WTC11 (cell line): ENCODE data around the gene MAGEF1. TPM values are rescaled to one million over a fixed set of nuclear protein-coding genes. Genes with fewer than 3 reads are reported as not detected.

Experiments used
- ATAC-seq: fragments of 200-7000 bp; cut with Tn5 transposase; 2 replicates; pipeline ENCODE4 v1.10.0; 2021; ENCODE audit warnings: mild to moderate bottlenecking, moderate library complexity
- CTCF ChIA-PET: fragments of 300-600 bp; sonication (Branson Sonifier 250); formaldehyde crosslinking; loops from one replicate; lab custom pipeline; 2021; ENCODE audit warnings: antibody characterized with exemption; lab: Charles Lee
- POLR2A ChIA-PET: fragments of 350-600 bp; sonication (Branson Sonifier 250); formaldehyde crosslinking; loops from one replicate; lab custom pipeline; 2021; ENCODE audit warnings: antibody characterized with exemption; lab: Charles Lee
- DNase-seq: peaks from one replicate; pipeline ENCODE4 v3.0.0; 2021; ENCODE audit warnings: low spot score
- H3K27ac Mint-ChIP-seq: 2 replicates; pipeline ENCODE4 v1.8.0; 2021; ENCODE audit warnings: mixed read lengths
- H3K27me3 Mint-ChIP-seq: 2 replicates; pipeline ENCODE4 v1.8.0; 2021; ENCODE audit warnings: low read depth, mild to moderate bottlenecking, moderate library complexity, mixed read lengths
- H3K36me3 Mint-ChIP-seq: 2 replicates; pipeline ENCODE4 v1.8.0; 2021; ENCODE audit warnings: mixed read lengths
- H3K4me1 Mint-ChIP-seq: 2 replicates; pipeline ENCODE4 v1.8.0; 2022; ENCODE audit warnings: mixed read lengths
- H3K4me3 Mint-ChIP-seq: 2 replicates; pipeline ENCODE4 v1.8.0; 2021; ENCODE audit warnings: mild to moderate bottlenecking, moderate library complexity, mixed read lengths
- H3K9me3 Mint-ChIP-seq: 2 replicates; pipeline ENCODE4 v1.8.0; 2021; ENCODE audit warnings: mixed read lengths
- AFF4 ChIP-seq: sonication (generic); formaldehyde crosslinking; IDR thresholded peaks from 2 replicates; pipeline ENCODE4 v1.8.1; 2023; ENCODE audit warnings: mild to moderate bottlenecking, missing genetic modification reagents, borderline replicate concordance
- ATF1 ChIP-seq: sonication (generic); formaldehyde crosslinking; IDR thresholded peaks from 2 replicates; pipeline ENCODE4 v1.8.1; 2023; ENCODE audit warnings: mild to moderate bottlenecking, moderate library complexity, missing genetic modification reagents
- GTF2I ChIP-seq: fragments of 250-450 bp; sonication (Bioruptor Pico); conservative IDR thresholded peaks from 2 replicates; pipeline ENCODE4 v1.4.0; 2021; ENCODE audit warnings: mild to moderate bottlenecking
- IRF1 ChIP-seq: sonication (generic); formaldehyde crosslinking; IDR thresholded peaks from 2 replicates; pipeline ENCODE4 v1.8.0; 2023; ENCODE audit warnings: missing genetic modification reagents
- MYBL2 ChIP-seq: sonication (generic); formaldehyde crosslinking; IDR thresholded peaks from 2 replicates; pipeline ENCODE4 v1.8.1; 2023; ENCODE audit warnings: mild to moderate bottlenecking, moderate library complexity, missing genetic modification reagents
- NR2C2 ChIP-seq: sonication (generic); formaldehyde crosslinking; IDR thresholded peaks from 2 replicates; pipeline ENCODE4 v1.8.0; 2022; ENCODE audit warnings: mild to moderate bottlenecking, missing genetic modification reagents
- SMAD4 ChIP-seq: sonication (generic); formaldehyde crosslinking; IDR thresholded peaks from 2 replicates; pipeline ENCODE4 v1.8.0; 2022; ENCODE audit warnings: mild to moderate bottlenecking, missing genetic modification reagents
- TEAD1 ChIP-seq: sonication (generic); formaldehyde crosslinking; IDR thresholded peaks from 2 replicates; pipeline ENCODE4 v1.8.0; 2022; ENCODE audit warnings: mild to moderate bottlenecking, missing genetic modification reagents
- TEAD4 ChIP-seq: sonication (generic); formaldehyde crosslinking; IDR thresholded peaks from 2 replicates; pipeline ENCODE4 v1.8.0; 2022; ENCODE audit warnings: mild to moderate bottlenecking, missing genetic modification reagents
- ZMAT4 ChIP-seq: fragments of 250-450 bp; sonication (Bioruptor Pico); IDR thresholded peaks from 2 replicates; pipeline ENCODE4 v1.9.0; 2021; ENCODE audit warnings: mild to moderate bottlenecking
- ZNF121 ChIP-seq: sonication (generic); formaldehyde crosslinking; IDR thresholded peaks from 2 replicates; pipeline ENCODE4 v1.8.0; 2023; ENCODE audit warnings: missing genetic modification reagents
- ZNF263 ChIP-seq: sonication (generic); formaldehyde crosslinking; IDR thresholded peaks from 2 replicates; pipeline ENCODE4 v1.8.1; 2022; ENCODE audit warnings: low read depth, mild to moderate bottlenecking, moderate library complexity, missing genetic modification reagents
- total RNA-seq: library from RNA; stranded (reverse); gene quantifications from 3 replicates; pipeline ENCODE4 v1.2.3, GENCODE V29; 2021
- TF ChIP-seq, protein P1 (sequence below): sonication (generic); formaldehyde crosslinking; IDR thresholded peaks from 2 replicates; pipeline ENCODE4 v1.8.0; 2023; ENCODE audit warnings: missing genetic modification reagents, mild to moderate bottlenecking, borderline replicate concordance
- TF ChIP-seq, protein P2 (sequence below): sonication (generic); formaldehyde crosslinking; IDR thresholded peaks from 2 replicates; pipeline ENCODE4 v1.8.1; 2022; ENCODE audit warnings: low read depth, mild to moderate bottlenecking, moderate library complexity, missing genetic modification reagents, borderline replicate concordance
- TF ChIP-seq, protein P3 (sequence below): sonication (generic); formaldehyde crosslinking; IDR thresholded peaks from 2 replicates; pipeline ENCODE4 v1.8.1; 2022; ENCODE audit warnings: missing genetic modification reagents, borderline replicate concordance
- TF ChIP-seq, protein P4 (sequence below): sonication (generic); formaldehyde crosslinking; IDR thresholded peaks from 2 replicates; pipeline ENCODE4 v1.8.1; 2023; ENCODE audit warnings: mild to moderate bottlenecking, missing genetic modification reagents
- TF ChIP-seq, protein P5 (sequence below): sonication (generic); formaldehyde crosslinking; IDR thresholded peaks from 2 replicates; pipeline ENCODE4 v1.8.1; 2023; ENCODE audit warnings: mild to moderate bottlenecking, missing genetic modification reagents, moderate library complexity
- TF ChIP-seq, protein P6 (sequence below): sonication (generic); formaldehyde crosslinking; conservative IDR thresholded peaks from 2 replicates; pipeline ENCODE4 v1.8.1; 2022; ENCODE audit warnings: mild to moderate bottlenecking, missing genetic modification reagents

Gene MAGEF1
- total RNA-seq, 1 experiment from 2014 or later: 72.9 TPM

DNA sequence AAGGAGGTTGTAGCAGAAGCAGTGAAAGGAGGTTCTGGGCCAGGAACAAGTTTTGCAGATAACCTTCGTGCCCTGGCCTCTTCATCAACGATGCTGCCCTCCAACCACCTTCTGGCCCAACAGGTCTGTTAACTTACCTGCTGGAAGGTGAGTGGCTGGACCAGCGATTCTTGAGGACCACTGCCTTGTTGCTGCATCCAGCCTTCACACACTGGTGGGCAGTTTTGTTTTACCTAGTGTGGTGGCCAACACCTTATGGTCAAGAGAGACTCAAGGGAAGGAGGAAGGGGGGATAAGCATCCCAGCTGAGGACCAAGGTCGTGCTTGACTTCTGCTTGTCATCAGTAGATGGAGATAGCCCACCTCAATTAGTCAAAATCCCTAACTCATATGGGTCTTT is 7.8 kb upstream of the MAGEF1 start:
- Mint-ChIP-seq H3K9me3 (no peaks in the 10 kb centered on the region), H3K4me1 (peaks cover 33% of the 10 kb centered on the region)
- DNase-seq: no peak

DNA sequence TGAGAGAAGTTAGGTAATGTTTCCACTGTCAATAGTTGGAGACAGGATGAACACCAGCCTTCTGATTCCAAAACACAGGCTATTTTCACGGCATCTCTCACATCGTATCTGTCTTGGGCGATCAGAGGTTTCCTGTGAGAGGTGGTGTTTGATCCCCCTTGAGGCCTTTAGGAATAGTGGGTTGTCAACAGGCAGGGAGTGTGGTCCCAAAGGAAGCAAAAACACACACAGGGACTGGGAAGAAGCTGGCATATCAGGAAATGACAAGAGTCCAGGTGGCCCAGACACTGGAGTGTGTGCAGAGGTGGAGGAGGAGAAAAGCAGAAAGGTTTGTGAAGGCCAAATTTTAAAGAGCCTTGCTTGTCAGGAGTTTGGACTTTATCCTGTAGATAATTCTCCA is 6.6 kb upstream of the MAGEF1 start:
- ChIA-PET POLR2A (no interaction called here), CTCF (interaction anchor here (0.8 to 2.8 kb wide), 4 partner anchors 30 to 157 kb away, joined by 3 to 21 read pairs (median 6); partner anchors contain the start of gene EPHB3)
- ATAC-seq: no peak
- H3K36me3 Mint-ChIP-seq: no peaks in the 10 kb centered on the region
- no peak for DNase-seq
- no peaks in the 10 kb centered on the region; the same call in 1 of the 2 replicates for H3K27me3 Mint-ChIP-seq
- peaks cover 33% of the 10 kb centered on the region for H3K4me1 Mint-ChIP-seq
- no peak overlapping the region for H3K27ac Mint-ChIP-seq
- no peaks in the 10 kb centered on the region for H3K9me3 Mint-ChIP-seq
- H3K4me3 Mint-ChIP-seq: no peak overlapping the region
- TF ChIP-seq AFF4: no peak
- TF ChIP-seq, protein P1, sequence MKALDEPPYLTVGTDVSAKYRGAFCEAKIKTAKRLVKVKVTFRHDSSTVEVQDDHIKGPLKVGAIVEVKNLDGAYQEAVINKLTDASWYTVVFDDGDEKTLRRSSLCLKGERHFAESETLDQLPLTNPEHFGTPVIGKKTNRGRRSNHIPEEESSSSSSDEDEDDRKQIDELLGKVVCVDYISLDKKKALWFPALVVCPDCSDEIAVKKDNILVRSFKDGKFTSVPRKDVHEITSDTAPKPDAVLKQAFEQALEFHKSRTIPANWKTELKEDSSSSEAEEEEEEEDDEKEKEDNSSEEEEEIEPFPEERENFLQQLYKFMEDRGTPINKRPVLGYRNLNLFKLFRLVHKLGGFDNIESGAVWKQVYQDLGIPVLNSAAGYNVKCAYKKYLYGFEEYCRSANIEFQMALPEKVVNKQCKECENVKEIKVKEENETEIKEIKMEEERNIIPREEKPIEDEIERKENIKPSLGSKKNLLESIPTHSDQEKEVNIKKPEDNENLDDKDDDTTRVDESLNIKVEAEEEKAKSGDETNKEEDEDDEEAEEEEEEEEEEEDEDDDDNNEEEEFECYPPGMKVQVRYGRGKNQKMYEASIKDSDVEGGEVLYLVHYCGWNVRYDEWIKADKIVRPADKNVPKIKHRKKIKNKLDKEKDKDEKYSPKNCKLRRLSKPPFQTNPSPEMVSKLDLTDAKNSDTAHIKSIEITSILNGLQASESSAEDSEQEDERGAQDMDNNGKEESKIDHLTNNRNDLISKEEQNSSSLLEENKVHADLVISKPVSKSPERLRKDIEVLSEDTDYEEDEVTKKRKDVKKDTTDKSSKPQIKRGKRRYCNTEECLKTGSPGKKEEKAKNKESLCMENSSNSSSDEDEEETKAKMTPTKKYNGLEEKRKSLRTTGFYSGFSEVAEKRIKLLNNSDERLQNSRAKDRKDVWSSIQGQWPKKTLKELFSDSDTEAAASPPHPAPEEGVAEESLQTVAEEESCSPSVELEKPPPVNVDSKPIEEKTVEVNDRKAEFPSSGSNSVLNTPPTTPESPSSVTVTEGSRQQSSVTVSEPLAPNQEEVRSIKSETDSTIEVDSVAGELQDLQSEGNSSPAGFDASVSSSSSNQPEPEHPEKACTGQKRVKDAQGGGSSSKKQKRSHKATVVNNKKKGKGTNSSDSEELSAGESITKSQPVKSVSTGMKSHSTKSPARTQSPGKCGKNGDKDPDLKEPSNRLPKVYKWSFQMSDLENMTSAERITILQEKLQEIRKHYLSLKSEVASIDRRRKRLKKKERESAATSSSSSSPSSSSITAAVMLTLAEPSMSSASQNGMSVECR (CRISPR knock-in tag): no peak
- TF ChIP-seq NR2C2 (CRISPR knock-in tag): no peak
- no peak for TF ChIP-seq SMAD4 (CRISPR knock-in tag)
- TF ChIP-seq MYBL2 (CRISPR knock-in tag): no peak
- TF ChIP-seq TEAD1 (CRISPR knock-in tag): no peak
- TF ChIP-seq ZNF121: no peak
- no peak for TF ChIP-seq ATF1

More for the DNA sequence above, 7.8 kb upstream of the MAGEF1 start:
- TF ChIP-seq NR2C2 (CRISPR knock-in tag): no peak
- TF ChIP-seq TEAD1 (CRISPR knock-in tag): no peak
- TF ChIP-seq GTF2I: no peak
- TF ChIP-seq, protein P2, sequence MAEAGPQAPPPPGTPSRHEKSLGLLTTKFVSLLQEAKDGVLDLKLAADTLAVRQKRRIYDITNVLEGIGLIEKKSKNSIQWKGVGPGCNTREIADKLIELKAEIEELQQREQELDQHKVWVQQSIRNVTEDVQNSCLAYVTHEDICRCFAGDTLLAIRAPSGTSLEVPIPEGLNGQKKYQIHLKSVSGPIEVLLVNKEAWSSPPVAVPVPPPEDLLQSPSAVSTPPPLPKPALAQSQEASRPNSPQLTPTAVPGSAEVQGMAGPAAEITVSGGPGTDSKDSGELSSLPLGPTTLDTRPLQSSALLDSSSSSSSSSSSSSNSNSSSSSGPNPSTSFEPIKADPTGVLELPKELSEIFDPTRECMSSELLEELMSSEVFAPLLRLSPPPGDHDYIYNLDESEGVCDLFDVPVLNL (CRISPR knock-in tag): no peak
- no peak for TF ChIP-seq TEAD4 (CRISPR knock-in tag)
- no peak for TF ChIP-seq ZMAT4
- TF ChIP-seq, protein P3, sequence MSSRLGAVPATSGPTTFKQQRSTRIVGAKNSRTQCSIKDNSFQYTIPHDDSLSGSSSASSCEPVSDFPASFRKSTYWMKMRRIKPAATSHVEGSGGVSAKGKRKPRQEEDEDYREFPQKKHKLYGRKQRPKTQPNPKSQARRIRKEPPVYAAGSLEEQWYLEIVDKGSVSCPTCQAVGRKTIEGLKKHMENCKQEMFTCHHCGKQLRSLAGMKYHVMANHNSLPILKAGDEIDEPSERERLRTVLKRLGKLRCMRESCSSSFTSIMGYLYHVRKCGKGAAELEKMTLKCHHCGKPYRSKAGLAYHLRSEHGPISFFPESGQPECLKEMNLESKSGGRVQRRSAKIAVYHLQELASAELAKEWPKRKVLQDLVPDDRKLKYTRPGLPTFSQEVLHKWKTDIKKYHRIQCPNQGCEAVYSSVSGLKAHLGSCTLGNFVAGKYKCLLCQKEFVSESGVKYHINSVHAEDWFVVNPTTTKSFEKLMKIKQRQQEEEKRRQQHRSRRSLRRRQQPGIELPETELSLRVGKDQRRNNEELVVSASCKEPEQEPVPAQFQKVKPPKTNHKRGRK (CRISPR knock-in tag): no peak
- TF ChIP-seq, protein P4, sequence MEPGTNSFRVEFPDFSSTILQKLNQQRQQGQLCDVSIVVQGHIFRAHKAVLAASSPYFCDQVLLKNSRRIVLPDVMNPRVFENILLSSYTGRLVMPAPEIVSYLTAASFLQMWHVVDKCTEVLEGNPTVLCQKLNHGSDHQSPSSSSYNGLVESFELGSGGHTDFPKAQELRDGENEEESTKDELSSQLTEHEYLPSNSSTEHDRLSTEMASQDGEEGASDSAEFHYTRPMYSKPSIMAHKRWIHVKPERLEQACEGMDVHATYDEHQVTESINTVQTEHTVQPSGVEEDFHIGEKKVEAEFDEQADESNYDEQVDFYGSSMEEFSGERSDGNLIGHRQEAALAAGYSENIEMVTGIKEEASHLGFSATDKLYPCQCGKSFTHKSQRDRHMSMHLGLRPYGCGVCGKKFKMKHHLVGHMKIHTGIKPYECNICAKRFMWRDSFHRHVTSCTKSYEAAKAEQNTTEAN (CRISPR knock-in tag): no peak
- no peak for TF ChIP-seq IRF1 (CRISPR knock-in tag)
- no peak for TF ChIP-seq ZNF263 (CRISPR knock-in tag)
- TF ChIP-seq, protein P5, sequence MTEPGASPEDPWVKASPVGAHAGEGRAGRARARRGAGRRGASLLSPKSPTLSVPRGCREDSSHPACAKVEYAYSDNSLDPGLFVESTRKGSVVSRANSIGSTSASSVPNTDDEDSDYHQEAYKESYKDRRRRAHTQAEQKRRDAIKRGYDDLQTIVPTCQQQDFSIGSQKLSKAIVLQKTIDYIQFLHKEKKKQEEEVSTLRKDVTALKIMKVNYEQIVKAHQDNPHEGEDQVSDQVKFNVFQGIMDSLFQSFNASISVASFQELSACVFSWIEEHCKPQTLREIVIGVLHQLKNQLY (CRISPR knock-in tag): no peak
- TF ChIP-seq, protein P6, sequence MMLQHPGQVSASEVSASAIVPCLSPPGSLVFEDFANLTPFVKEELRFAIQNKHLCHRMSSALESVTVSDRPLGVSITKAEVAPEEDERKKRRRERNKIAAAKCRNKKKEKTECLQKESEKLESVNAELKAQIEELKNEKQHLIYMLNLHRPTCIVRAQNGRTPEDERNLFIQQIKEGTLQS (CRISPR knock-in tag): no peak
- TF ChIP-seq, all 79 proteins: peak for 0
- ATAC-seq: no peak
- H3K27ac Mint-ChIP-seq: no peak overlapping the region
- no peaks in the 10 kb centered on the region; the same call in 1 of the 2 replicates for H3K27me3 Mint-ChIP-seq
- POLR2A ChIA-PET: no interaction called here
- H3K36me3 Mint-ChIP-seq: no peaks in the 10 kb centered on the region
- CTCF ChIA-PET: interaction anchor here (1.7 to 2.8 kb wide), 2 partner anchors 59 to 158 kb away, joined by 5 to 21 read pairs; partner anchors contain the start of gene EPHB3
- H3K4me3 Mint-ChIP-seq: no peak overlapping the region
